HepG2 (cell line): ENCODE results near the gene ABCG4. TPM values are rescaled to one million over a fixed set of nuclear protein-coding genes. Genes with fewer than 3 reads are reported as not detected.

Source experiments
- ATAC-seq: fragments of 200-7000 bp; cut with Tn5 transposase; 3 replicates; pipeline ENCODE4 v1.9.1; 2020; ENCODE audit warnings: mild to moderate bottlenecking, moderate library complexity
- BruUV-seq: library from RNA; stranded (reverse); fragments of 400-500 nt; replicated peaks from 2 replicates; lab custom pipeline; 2021; lab: Mats Ljungman, UMichigan
- CTCF ChIA-PET: fragments of 300-600 bp; formaldehyde crosslinking; extraction: SDS; loops from one replicate; lab custom pipeline; 2021; ENCODE audit warnings: low total read pairs, inconsistent platforms, low intra/inter-chr PET ratio; lab: Yijun Ruan, JAX
- POLR2A ChIA-PET: fragments of 350-600 bp; sonication (Branson Sonifier 250); formaldehyde crosslinking; loops from one replicate; lab custom pipeline; 2020; ENCODE audit warnings: antibody characterized with exemption, inconsistent platforms; lab: Yijun Ruan, JAX
- DNase-seq: peaks from one replicate; pipeline ENCODE4 v3.0.0-alpha.2; 2015; ENCODE audit warnings: low spot score
- FAIRE-seq: peaks from 3 replicates; lab custom pipeline; 2011; peaks lifted over from hg19 to GRCh38; lab: Jason Lieb, UNC
- H2AFZ ChIP-seq: one replicate; pipeline ENCODE4 v1.6.1; 2011; ENCODE audit warnings: low read length, inconsistent platforms
- H3K27ac ChIP-seq: fragments of 300-600 bp; 3 replicates; pipeline ENCODE4 v1.8.0; 2011; ENCODE audit warnings: mixed run types, mild to moderate bottlenecking, mixed read lengths, low read length, inconsistent platforms; ENCODE audit not compliant: insufficient read depth; ENCODE audit errors: extremely low read length
- H3K27me3 ChIP-seq, 2 experiments: fragments of 200-600 bp in 1 of 2; 2 replicates in 1 of 2; 3 replicates in 1 of 2; pipeline versions ENCODE4 v1.6.0 to v1.8.0; 2011; ENCODE audit warnings: low read length in 2 of 2, mild to moderate bottlenecking in 2 of 2, moderate library complexity in 2 of 2, inconsistent platforms in 1 of 2; ENCODE audit not compliant: insufficient read depth in 2 of 2, control insufficient read depth in 1 of 2
- H3K36me3 ChIP-seq, 2 experiments: fragments of 200-600 bp in 1 of 2; replicated peaks in 1 of 2; 2 replicates in 1 of 2; 3 replicates in 1 of 2; pipeline versions ENCODE4 v1.5.1 to v1.8.0; 2011; ENCODE audit warnings: low read length in 2 of 2, inconsistent platforms in 1 of 2; ENCODE audit not compliant: insufficient read depth in 2 of 2, control insufficient read depth in 1 of 2
- H3K4me1 ChIP-seq: 2 replicates; pipeline ENCODE4 v1.5.1; 2012; ENCODE audit warnings: low read length, inconsistent platforms; ENCODE audit not compliant: insufficient read depth
- H3K4me2 ChIP-seq: 2 replicates; pipeline ENCODE4 v1.6.0; 2011; ENCODE audit warnings: low read depth, low read length, inconsistent platforms
- H3K4me3 ChIP-seq, 3 experiments: fragments of 200-600 bp in 1 of 3; sonication (generic), shearing (Covaris generic) in 1 of 3; replicated peaks in 1 of 3; 2 replicates each; pipeline ENCODE4 v1.5.1; 2011 to 2016; ENCODE audit warnings: low read length in 3 of 3, inconsistent platforms in 2 of 3, low read depth in 2 of 3, mild to moderate bottlenecking in 2 of 3, control low read depth in 1 of 3, mixed read lengths in 1 of 3; ENCODE audit not compliant: insufficient read depth in 1 of 3
- H3K79me2 ChIP-seq: one replicate; pipeline ENCODE4 v1.6.1; 2011; ENCODE audit warnings: low read length, inconsistent platforms; ENCODE audit not compliant: insufficient read depth
- H3K9ac ChIP-seq: 2 replicates; pipeline ENCODE4 v1.6.0; 2011; ENCODE audit warnings: mild to moderate bottlenecking, low read depth, low read length, inconsistent platforms; ENCODE audit not compliant: insufficient read depth
- H3K9me3 ChIP-seq: 2 replicates; pipeline ENCODE4 v1.5.1; 2012; ENCODE audit warnings: mild to moderate bottlenecking, low read length
- H4K20me1 ChIP-seq: 2 replicates; pipeline ENCODE4 v1.6.0; 2011; ENCODE audit warnings: inconsistent platforms, mild to moderate bottlenecking, low read length, moderate library complexity; ENCODE audit not compliant: insufficient read depth
- MAFF ChIP-seq: IDR thresholded peaks from 2 replicates; pipeline ENCODE4 v1.6.1; 2011; ENCODE audit warnings: low read depth, low read length, improper control_type of control experiment
- NBN ChIP-seq: fragments of 450-650 bp; conservative IDR thresholded peaks from 2 replicates; pipeline ENCODE4 v1.6.1; 2017
- SYNCRIP ChIP-seq: fragments of 200-400 bp; formaldehyde crosslinking; IDR thresholded peaks from 2 replicates; pipeline ENCODE4 v1.6.1; 2018; ENCODE audit warnings: mild to moderate bottlenecking, low read depth, low read length; ENCODE audit not compliant: insufficient read depth
- ZBTB14 ChIP-seq: sonication (generic); formaldehyde crosslinking; IDR thresholded peaks from 2 replicates; pipeline ENCODE4 v1.4.0; 2020; ENCODE audit warnings: missing genetic modification reagents
- ZFP1 ChIP-seq: IDR thresholded peaks from 2 replicates; pipeline ENCODE4 v1.6.1; 2016
- ZMAT3 ChIP-seq: sonication (generic); formaldehyde crosslinking; conservative IDR thresholded peaks from 2 replicates; pipeline ENCODE4 v1.7.0; 2021; ENCODE audit warnings: missing genetic modification reagents
- ZNF761 ChIP-seq: sonication (generic); formaldehyde crosslinking; conservative IDR thresholded peaks from 2 replicates; pipeline ENCODE4 v1.4.0; 2020; ENCODE audit warnings: mild to moderate bottlenecking, missing genetic modification reagents
- ZNF768 ChIP-seq: sonication (generic); formaldehyde crosslinking; IDR thresholded peaks from 2 replicates; pipeline ENCODE4 v1.4.0; 2020; ENCODE audit warnings: missing genetic modification reagents
- WGBS: methylation state at CpG from one replicate; pipeline ENCODE4 v1.1.6; 2017; ENCODE audit warnings: low lambda C conversion rate; 5-methylcytosine and 5-hydroxymethylcytosine counted together
- in situ Hi-C: cut with HindIII; loops from 2 replicates; pipeline ENCODE4 v1.10.0; 2017; ENCODE audit warnings: low pct_unique_long_range_greater_than_20kb; ENCODE audit not compliant: extremely low pct_ligation_motif_present
- intact Hi-C: fragments of 100-400 bp; cut with micrococcal nuclease; formaldehyde crosslinking; loops from one replicate; pipeline ENCODE4 v1.10.0; 2022; ENCODE audit not compliant: unreplicated experiment
- polyA plus RNA-seq, 8 experiments: library from polyadenylated mRNA; depleted of rRNA in 3 of 8; stranded (reverse) in 7 of 8; unstranded in 1 of 8; fragments of >200 nt; fragmentation: Illumina TruSeq in 4 of 8; extraction: Trizol in 4 of 8; gene quantifications; 2 replicates each; pipeline versions ENCODE4 v1.2.1 to v1.2.3, GENCODE V29; 2011 to 2016; ENCODE audit warnings: low read depth in 4 of 8, missing spikeins in 1 of 8, mixed read lengths in 1 of 8; ENCODE audit not compliant: insufficient read depth in 1 of 8
- total RNA-seq, 5 experiments: library from RNA; depleted of rRNA; stranded (reverse); fragments of >200 nt; fragmentation: Illumina TruSeq; extraction: Trizol; gene quantifications; 2 replicates each; pipeline ENCODE4 v1.2.3, GENCODE V29; 2016; ENCODE audit warnings: low read depth in 1 of 5

ABCG4 gene
- total and polyA plus RNA-seq, 2 of the 13 experiments (the other 11 are each of a cell fraction or from before 2014, with no cell fraction given) = not detected

GRCh38 chr11:119149786-119150275, 979 bp downstream of the ABCG4 start:
- CTCF ChIA-PET = no interaction called here
- H3K27ac ChIP-seq = no peak overlapping the region
- H4K20me1 ChIP-seq = no peaks in the 10 kb centered on the region
- H2AFZ ChIP-seq = no peak overlapping the region
- TF ChIP-seq ZBTB14 (CRISPR knock-in tag) (no peak), ZFP1 (no peak), ZNF761 (CRISPR knock-in tag) (no peak), ZMAT3 (CRISPR knock-in tag) (no peak)
- TF ChIP-seq, all 625 proteins: peak for 0
- Histone ChIP-seq H3K9me3 (no peaks in the 10 kb centered on the region), H3K36me3 (no peaks in the 10 kb centered on the region), H3K4me2 (peak overlapping the region; percentile 66), H3K4me3 (peak overlapping the region in 2 of 3 experiments; percentile 61 to 68; a peak in 3 of 6 replicates), H3K79me2 (no peaks in the 10 kb centered on the region), H3K9ac (no peak overlapping the region), H3K27me3 (peaks cover 18 to 80% of the 10 kb centered on the region in 2 experiments), H3K4me1 (peaks cover 6% of the 10 kb centered on the region; the same call in 1 of the 2 replicates)
- ATAC-seq (no peak), DNase-seq (no peak), FAIRE-seq (no peak)
- intact Hi-C loops = no loop called here
- BruUV-seq = no TSS peak
- POLR2A ChIA-PET = no interaction called here
- 27% methylated on average over 14 of the region's 33 CpGs for WGBS
- in situ Hi-C loops = no loop called here

GRCh38 chr11:119152043-119152442, 3.2 kb downstream of the ABCG4 start:
- Histone ChIP-seq H3K79me2 (no peaks in the 10 kb centered on the region), H3K4me1 (peaks cover 9% of the 10 kb centered on the region; the same call in 1 of the 2 replicates), H3K27ac (no peak overlapping the region), H3K36me3 (no peaks in the 10 kb centered on the region), H3K9ac (no peak overlapping the region), H4K20me1 (no peaks in the 10 kb centered on the region), H3K9me3 (no peaks in the 10 kb centered on the region), H3K27me3 (peaks cover 23 to 79% of the 10 kb centered on the region in 2 experiments), H2AFZ (no peak overlapping the region), H3K4me3 (no peak overlapping the region), H3K4me2 (no peak overlapping the region)
- intact Hi-C loops (no loop called here), in situ Hi-C loops (no loop called here)
- FAIRE-seq (no peak), ATAC-seq (no peak), DNase-seq (no peak)
- TF ChIP-seq NBN (no peak), MAFF (no peak), ZNF768 (CRISPR knock-in tag) (peak; percentile 97), SYNCRIP (no peak)
- WGBS = 7% methylated on average over 5 of the region's 9 CpGs
- POLR2A ChIA-PET = no interaction called here
- BruUV-seq = no TSS peak
- CTCF ChIA-PET = no interaction called here
